Mesendoderm (in vitro differentiated cells): ENCODE data around the gene CYRIA.

Experiments used
- DNase-seq: peaks from one replicate; pipeline ENCODE4 v3.0.0; 2013
- H2AK5ac ChIP-seq: 2 replicates; pipeline ENCODE4 v1.6.1; 2013; ENCODE audit warnings: low read length, inconsistent platforms
- H2BK120ac ChIP-seq: 2 replicates; pipeline ENCODE4 v1.6.1; 2013; ENCODE audit warnings: low read depth, mild to moderate bottlenecking, low read length, moderate library complexity, mixed read lengths
- H2BK15ac ChIP-seq: replicated peaks from 2 replicates; pipeline ENCODE4 v1.6.1; 2013; ENCODE audit warnings: low read depth, mild to moderate bottlenecking, moderate library complexity
- H2BK5ac ChIP-seq: 2 replicates; pipeline ENCODE4 v1.6.1; 2013; ENCODE audit warnings: low read length, inconsistent platforms
- H3K18ac ChIP-seq: 2 replicates; pipeline ENCODE4 v1.6.1; 2013; ENCODE audit warnings: mild to moderate bottlenecking, low read length, mixed read lengths
- H3K23ac ChIP-seq: one replicate; pipeline ENCODE4 v1.6.1; 2013; ENCODE audit warnings: low read length
- H3K27ac ChIP-seq: 2 replicates; pipeline ENCODE4 v1.5.1; 2013; ENCODE audit warnings: low read depth, mild to moderate bottlenecking, inconsistent platforms, low read length, moderate library complexity
- H3K27me3 ChIP-seq: 2 replicates; pipeline ENCODE4 v1.6.1; 2013; ENCODE audit warnings: low read length, control low read depth, mild to moderate bottlenecking, inconsistent platforms; ENCODE audit not compliant: insufficient read depth, poor library complexity
- H3K36me3 ChIP-seq: 2 replicates; pipeline ENCODE4 v1.6.1; 2013; ENCODE audit warnings: low read length, inconsistent platforms; ENCODE audit not compliant: control insufficient read depth, insufficient read depth
- H3K4ac ChIP-seq: one replicate; pipeline ENCODE4 v1.6.1; 2013; ENCODE audit warnings: low read depth, mild to moderate bottlenecking, low read length, moderate library complexity
- H3K4me1 ChIP-seq: 2 replicates; pipeline ENCODE4 v1.6.1; 2013; ENCODE audit warnings: low read depth, low read length, inconsistent platforms; ENCODE audit not compliant: control insufficient read depth
- H3K4me2 ChIP-seq: 2 replicates; pipeline ENCODE4 v1.6.1; 2013; ENCODE audit warnings: low read length
- H3K4me3 ChIP-seq: 2 replicates; pipeline ENCODE4 v1.5.1; 2013; ENCODE audit warnings: mild to moderate bottlenecking, low read length
- H3K56ac ChIP-seq: one replicate; pipeline ENCODE4 v1.6.1; 2013; ENCODE audit warnings: low read length
- H3K79me1 ChIP-seq: 2 replicates; pipeline ENCODE4 v1.6.1; 2013; ENCODE audit warnings: low read length, inconsistent platforms
- H3K79me2 ChIP-seq: 2 replicates; pipeline ENCODE4 v1.6.1; 2013; ENCODE audit warnings: mild to moderate bottlenecking, low read length; ENCODE audit not compliant: control insufficient read depth, insufficient read depth
- H3K9ac ChIP-seq: 2 replicates; pipeline ENCODE4 v1.6.1; 2013; ENCODE audit warnings: low read length, inconsistent platforms
- H4K5ac ChIP-seq: one replicate; pipeline ENCODE4 v1.6.1; 2013; ENCODE audit warnings: low read length
- H4K8ac ChIP-seq: one replicate; pipeline ENCODE4 v1.6.1; 2013; ENCODE audit warnings: low read depth, mild to moderate bottlenecking, control low read depth, low read length, moderate library complexity
- WGBS: extraction: QIAGEN DNeasy Blood & Tissue Kit; methylation state at CpG from one replicate; pipeline ENCODE4 v1.1.7; 2013; ENCODE audit warnings: low lambda C conversion rate, missing lambda C conversion rate; ENCODE audit not compliant: insufficient coverage; ENCODE audit errors: extremely low coverage; 5-methylcytosine and 5-hydroxymethylcytosine counted together

CYRIA gene

GRCh38 chr2:16635791-16636699, 29.6 kb downstream of the CYRIA start:
- Histone ChIP-seq H2AK5ac (no peak overlapping the region), H3K27me3 (no peaks in the 10 kb centered on the region), H3K4me2 (no peak overlapping the region), H3K23ac (no peak overlapping the region), H3K4me3 (no peak overlapping the region), H2BK15ac (no peak overlapping the region), H2BK120ac (no peak overlapping the region), H3K9ac (no peak overlapping the region), H4K8ac (no peak overlapping the region), H2BK5ac (no peak overlapping the region), H4K5ac (no peak overlapping the region), H3K56ac (no peak overlapping the region), H3K4ac (no peak overlapping the region), H3K27ac (no peak overlapping the region), H3K36me3 (no peaks in the 10 kb centered on the region), H3K18ac (no peak overlapping the region), H3K79me1 (no peaks in the 10 kb centered on the region), H3K79me2 (no peaks in the 10 kb centered on the region), H3K4me1 (no peaks in the 10 kb centered on the region)
- no CpG with 5 or more reads among the region's 15 CpGs for WGBS
- no peak for DNase-seq

- no peaks in the 10 kb centered on the region for H3K4me1 ChIP-seq
- H3K27me3 ChIP-seq = no peaks in the 10 kb centered on the region
- no peak overlapping the region for H3K9ac ChIP-seq
- H3K4ac ChIP-seq = no peak overlapping the region
- no peak overlapping the region for H2BK15ac ChIP-seq
- H3K79me1 ChIP-seq = no peaks in the 10 kb centered on the region
- H4K8ac ChIP-seq = no peak overlapping the region
- no peak overlapping the region for H4K5ac ChIP-seq
- no peak overlapping the region for H3K56ac ChIP-seq
- H3K4me3 ChIP-seq = no peak overlapping the region
- H2BK5ac ChIP-seq = no peak overlapping the region
- H3K18ac ChIP-seq = no peak overlapping the region
- H3K79me2 ChIP-seq = no peaks in the 10 kb centered on the region
- H2BK120ac ChIP-seq = no peak overlapping the region
- no peak overlapping the region for H3K23ac ChIP-seq
- no peak overlapping the region for H2AK5ac ChIP-seq
- no CpG with 5 or more reads among the region's 7 CpGs for WGBS
- no peak for DNase-seq
- H3K27ac ChIP-seq = no peak overlapping the region
- H3K4me2 ChIP-seq = no peak overlapping the region
- H3K36me3 ChIP-seq = no peaks in the 10 kb centered on the region
Observed at GRCh38 chr2:16633621-16634430, 31.8 kb downstream of the CYRIA start.

- no peak overlapping the region for H2AK5ac ChIP-seq
- H2BK15ac ChIP-seq = no peak overlapping the region
- no peaks in the 10 kb centered on the region for H3K27me3 ChIP-seq
- H3K4me3 ChIP-seq = no peak overlapping the region
- WGBS = no CpG with 5 or more reads among the region's 7 CpGs
- H3K23ac ChIP-seq = no peak overlapping the region
- H3K79me1 ChIP-seq = no peaks in the 10 kb centered on the region
- no peak overlapping the region for H4K5ac ChIP-seq
- H3K36me3 ChIP-seq = no peaks in the 10 kb centered on the region
- no peak overlapping the region for H2BK120ac ChIP-seq
- no peak overlapping the region for H3K4ac ChIP-seq
- no peak overlapping the region for H3K56ac ChIP-seq
- no peak overlapping the region for H4K8ac ChIP-seq
- no peak overlapping the region for H3K18ac ChIP-seq
- no peak overlapping the region for H3K9ac ChIP-seq
- peak; percentile 26 for DNase-seq
- H3K4me1 ChIP-seq = no peaks in the 10 kb centered on the region
- H3K79me2 ChIP-seq = no peaks in the 10 kb centered on the region
- H2BK5ac ChIP-seq = no peak overlapping the region
- no peak overlapping the region for H3K27ac ChIP-seq
- H3K4me2 ChIP-seq = no peak overlapping the region
Observed at GRCh38 chr2:16632598-16632997, 33.0 kb downstream of the CYRIA start.

GRCh38 chr2:16630463-16630862, 35.2 kb downstream of the CYRIA start:
- Histone ChIP-seq H3K56ac (no peak overlapping the region), H3K4me3 (no peak overlapping the region), H2BK120ac (no peak overlapping the region), H3K27ac (no peak overlapping the region), H3K36me3 (no peaks in the 10 kb centered on the region), H3K79me1 (no peaks in the 10 kb centered on the region), H4K8ac (no peak overlapping the region), H3K4me2 (no peak overlapping the region), H3K79me2 (no peaks in the 10 kb centered on the region), H2AK5ac (no peak overlapping the region), H3K9ac (no peak overlapping the region), H2BK15ac (no peak overlapping the region), H4K5ac (no peak overlapping the region), H3K27me3 (no peaks in the 10 kb centered on the region), H3K23ac (no peak overlapping the region), H3K4me1 (peaks cover 3% of the 10 kb centered on the region), H3K4ac (no peak overlapping the region), H3K18ac (no peak overlapping the region), H2BK5ac (no peak overlapping the region)
- no peak for DNase-seq
- no CpG with 5 or more reads among the region's 3 CpGs for WGBS

GRCh38 chr2:16629770-16630169, 35.9 kb downstream of the CYRIA start:
- Histone ChIP-seq H3K4me3 (no peak overlapping the region), H3K27ac (no peak overlapping the region)

More at GRCh38 chr2:16629770-16630169, 35.9 kb downstream of the CYRIA start:
- Histone ChIP-seq H2BK5ac (no peak overlapping the region), H2AK5ac (no peak overlapping the region), H3K79me1 (no peaks in the 10 kb centered on the region), H3K27me3 (no peaks in the 10 kb centered on the region), H3K23ac (no peak overlapping the region), H3K18ac (no peak overlapping the region), H3K56ac (no peak overlapping the region), H3K9ac (no peak overlapping the region), H3K4ac (no peak overlapping the region), H4K8ac (no peak overlapping the region), H2BK120ac (no peak overlapping the region), H3K36me3 (no peaks in the 10 kb centered on the region), H4K5ac (no peak overlapping the region), H2BK15ac (no peak overlapping the region), H3K4me1 (peaks cover 5% of the 10 kb centered on the region), H3K79me2 (no peaks in the 10 kb centered on the region), H3K4me2 (no peak overlapping the region)
- no CpG with 5 or more reads among the region's 6 CpGs for WGBS
- no peak for DNase-seq
